GM12872 (cell line): ENCODE measurements around the gene ABHD12.

Experiments
- CTCF ChIP-seq: IDR thresholded peaks from 3 replicates; pipeline ENCODE4 v1.5.1; 2011; ENCODE audit warnings: low read depth, mild to moderate bottlenecking, low read length, moderate library complexity; ENCODE audit not compliant: insufficient read depth

ABHD12 gene

DNA sequence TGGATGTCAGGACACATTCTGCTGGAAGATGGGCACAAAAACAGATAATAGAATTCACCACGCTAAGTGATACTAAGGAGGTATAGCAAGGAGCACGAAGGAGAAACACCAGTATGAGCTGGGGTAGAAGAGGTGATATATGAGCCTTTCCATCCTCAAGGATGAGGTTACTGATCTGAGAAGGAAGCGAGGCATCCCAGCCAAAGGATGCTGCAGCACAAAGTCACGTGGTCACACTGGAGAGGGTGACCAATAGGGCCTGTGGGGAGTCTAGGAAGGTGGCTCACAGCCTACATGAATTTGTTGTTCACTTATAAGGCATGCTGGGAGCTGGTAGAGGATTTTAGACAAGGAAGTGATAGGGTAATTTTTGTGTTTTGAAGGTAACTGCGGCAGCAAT, 18.3 kb upstream of the ABHD12 start:
- no peak for TF ChIP-seq CTCF

GRCh38 chr20:25408170-25408547, 17.5 kb upstream of the ABHD12 start:
- TF ChIP-seq CTCF = no peak

DNA sequence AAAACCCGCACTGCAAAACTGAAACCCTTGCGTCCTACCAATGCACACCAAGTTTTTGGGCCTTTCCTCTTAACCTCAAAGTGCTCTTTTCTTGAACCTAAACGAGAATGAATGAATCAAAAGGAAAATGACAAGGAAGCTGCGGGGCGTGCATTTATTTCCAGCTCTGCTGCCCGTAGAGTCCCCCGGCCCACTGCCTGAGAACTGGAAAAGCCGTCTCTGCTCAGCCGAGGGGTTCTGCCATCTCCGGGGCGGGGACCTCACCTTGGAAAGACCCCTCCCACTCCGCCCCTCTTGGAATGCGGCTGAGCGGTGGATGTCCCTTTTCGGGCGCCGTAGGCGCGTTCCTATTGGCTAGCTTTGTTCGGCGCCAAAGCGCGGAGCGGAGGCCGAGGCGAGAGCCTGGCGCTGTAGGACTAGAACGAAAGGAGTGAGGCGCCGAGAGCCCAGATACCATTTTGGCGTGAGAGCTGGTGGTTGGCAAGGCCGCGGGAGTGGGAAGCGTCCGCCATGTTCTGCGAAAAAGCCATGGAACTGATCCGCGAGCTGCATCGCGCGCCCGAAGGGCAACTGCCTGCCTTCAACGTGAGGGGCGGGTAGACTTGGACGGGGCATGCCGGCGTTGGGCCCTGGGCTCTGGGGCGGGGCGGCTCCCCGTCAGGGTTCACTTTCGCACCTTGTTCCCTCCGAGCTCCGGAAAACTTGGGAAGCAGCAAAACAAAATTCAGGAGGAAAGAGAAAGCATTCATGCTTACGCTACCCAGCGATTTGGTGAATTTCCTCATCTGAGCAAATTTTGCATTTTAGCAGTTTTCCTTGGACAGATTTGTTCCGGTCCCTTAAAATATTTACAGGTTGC, 16.9 kb upstream of the ABHD12 start, which contains the start of gene GINS1:
Gene GINS1, plus strand, starts transcription at position 363 of the 859 bp plus-strand sequence. Its CDS starts 148 bp downstream, at position 511.
- TF ChIP-seq CTCF = no peak

GRCh38 chr20:25402583-25402982, 11.9 kb upstream of the ABHD12 start:
- TF ChIP-seq CTCF = no peak

DNA sequence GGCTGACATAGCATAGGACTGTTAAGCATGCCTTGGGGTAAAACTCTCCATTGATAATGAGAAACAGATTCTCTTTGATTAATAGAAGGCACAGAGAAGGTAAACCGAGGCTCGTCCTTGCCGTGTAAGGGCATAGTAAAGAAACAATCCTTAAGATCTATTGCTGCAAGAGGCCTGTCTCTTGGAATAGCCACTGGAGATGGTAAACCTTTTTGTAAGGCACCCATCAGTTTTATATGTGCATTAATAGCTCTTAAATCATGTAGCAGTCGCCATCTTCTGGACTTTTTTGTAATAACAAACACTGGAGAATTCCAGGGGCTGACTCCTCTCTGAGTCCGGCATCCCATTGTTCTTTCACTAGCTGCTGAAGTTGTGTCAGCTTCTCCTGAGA, 8.4 kb upstream of the ABHD12 start:
- peak; percentile 57; the same call in 2 of the 3 replicates for TF ChIP-seq CTCF

DNA sequence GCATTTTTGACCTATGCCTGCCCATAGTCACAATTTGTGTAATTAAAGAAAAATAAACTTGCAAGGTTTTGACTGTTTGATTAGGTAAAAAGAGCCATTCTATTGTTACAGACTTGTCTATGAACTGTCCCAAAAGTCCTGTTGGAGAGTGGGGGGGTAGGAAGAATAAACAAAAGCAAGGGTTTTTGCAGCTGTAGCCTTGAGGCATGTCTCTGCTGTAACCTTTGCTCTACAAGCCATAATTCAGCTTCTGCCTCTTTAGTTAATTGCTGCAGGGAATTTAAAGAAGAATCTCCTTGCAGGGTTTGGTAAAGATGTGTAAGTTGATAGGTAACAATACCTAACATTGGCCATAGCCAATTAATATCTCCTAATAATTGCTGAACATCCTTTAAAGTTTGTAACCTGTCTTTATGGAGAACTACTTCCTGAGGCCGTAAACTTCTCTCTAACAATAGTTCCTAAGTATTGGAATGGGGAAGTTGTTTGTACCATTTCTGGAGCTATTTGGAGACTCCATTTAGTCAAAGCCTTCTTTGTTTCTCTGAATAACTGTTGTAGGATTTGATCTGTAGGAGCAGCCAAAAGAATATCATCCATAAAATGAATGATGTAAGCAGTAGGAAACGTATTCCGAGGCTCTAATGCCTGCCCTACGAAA, 7.9 kb upstream of the ABHD12 start:
- TF ChIP-seq CTCF = no peak

DNA sequence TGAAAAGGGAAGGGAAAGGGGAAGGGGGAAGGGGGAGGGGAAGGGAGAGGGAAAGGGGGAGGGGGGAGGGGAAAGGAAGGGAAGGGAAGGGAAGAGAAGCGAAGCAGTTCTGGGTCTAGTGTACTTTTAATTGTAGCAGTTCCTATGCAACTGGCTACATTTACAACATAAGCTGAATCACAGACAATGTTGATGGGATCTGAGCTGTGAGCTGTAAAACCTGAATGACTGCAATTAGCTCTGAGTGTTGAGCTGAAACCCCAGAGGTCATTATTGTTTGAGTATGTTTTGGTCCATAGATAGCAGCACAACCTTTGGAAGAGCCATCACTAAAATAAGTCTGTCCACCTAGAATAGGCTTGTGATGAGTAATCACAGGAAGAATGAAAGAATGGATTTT, 7.2 kb upstream of the ABHD12 start:
- TF ChIP-seq CTCF = no peak
